SKM-1 (cell line): ENCODE data around the gene ERN1.

Experiments
- DNase-seq: peaks from one replicate; lab custom pipeline; 2025; ENCODE audit not compliant: unreplicated experiment; lab: John Stamatoyannopoulos, UW

ERN1 gene

DNA sequence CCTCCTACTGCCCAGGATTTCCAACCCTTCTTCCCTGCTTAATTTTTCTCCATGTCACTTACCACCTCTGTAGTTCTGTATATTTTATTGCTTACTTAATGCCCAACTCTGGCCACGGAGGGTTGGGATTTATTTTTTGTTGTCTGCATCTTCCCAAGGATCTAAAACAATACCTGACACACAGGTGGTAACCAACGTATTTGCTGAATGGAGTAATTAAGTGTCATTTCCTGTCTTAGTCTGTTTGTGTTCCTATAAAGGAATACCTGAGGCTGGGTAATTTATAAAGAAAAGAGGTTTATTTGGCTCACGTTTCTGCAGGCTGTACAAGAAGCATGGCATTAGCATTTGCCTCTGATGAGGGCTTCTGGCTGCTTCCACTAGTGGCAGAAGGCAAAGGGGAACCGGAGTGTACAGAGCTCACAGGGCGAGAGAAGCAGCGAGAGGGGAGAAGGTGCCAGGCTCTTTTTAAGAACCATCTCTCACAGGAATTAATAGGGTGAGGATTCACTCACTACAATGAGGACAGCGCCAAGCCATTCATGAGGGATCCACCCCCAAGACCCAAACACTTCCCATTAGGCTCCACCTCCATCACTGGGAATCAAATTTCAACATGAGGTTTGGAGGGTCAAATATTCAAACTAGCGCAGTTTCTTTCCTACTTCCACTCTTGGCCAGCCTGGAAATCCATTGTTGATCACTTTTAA, 44.8 kb downstream of the ERN1 start:
- no peak for DNase-seq

DNA sequence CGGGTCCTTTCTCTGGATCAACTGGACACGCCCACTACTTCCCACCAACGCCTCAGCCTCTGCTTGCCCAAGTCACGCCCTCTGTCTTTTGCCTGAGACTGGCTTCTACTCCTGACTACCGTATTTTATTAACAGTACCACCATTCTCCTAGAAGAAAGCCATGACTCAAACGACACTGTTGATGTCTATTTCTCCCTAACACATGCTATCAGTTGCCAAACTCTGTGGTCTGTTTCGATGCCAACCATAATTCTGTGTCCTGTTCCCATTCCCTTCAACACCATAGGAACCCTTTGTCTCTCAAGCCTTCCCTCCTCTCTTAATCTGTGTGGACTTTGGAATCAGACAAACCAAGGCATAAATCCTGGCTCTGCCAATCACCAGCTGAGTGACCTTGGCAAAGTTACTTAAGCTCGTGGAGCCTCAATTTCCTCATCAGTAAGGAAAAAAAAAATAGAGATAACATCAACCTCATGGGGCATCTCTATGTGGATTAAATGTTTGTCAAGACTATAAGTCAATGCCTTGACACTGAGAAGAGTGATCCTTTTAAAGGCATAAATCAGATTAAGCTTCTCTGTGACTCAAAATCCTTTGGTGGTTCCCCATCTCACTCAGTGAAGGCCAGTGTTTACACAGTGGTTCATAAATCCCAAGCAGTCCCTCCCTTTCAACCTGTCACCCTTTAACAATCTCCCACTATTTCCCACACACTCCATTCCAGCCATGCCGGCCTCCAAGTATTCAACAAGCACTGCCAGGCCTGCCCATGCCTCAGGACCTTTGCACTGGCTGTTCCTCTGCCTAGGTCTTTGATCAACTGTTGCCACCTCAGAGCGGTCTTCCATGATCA, 45.6 kb downstream of the ERN1 start:
- DNase-seq: no peak

DNA sequence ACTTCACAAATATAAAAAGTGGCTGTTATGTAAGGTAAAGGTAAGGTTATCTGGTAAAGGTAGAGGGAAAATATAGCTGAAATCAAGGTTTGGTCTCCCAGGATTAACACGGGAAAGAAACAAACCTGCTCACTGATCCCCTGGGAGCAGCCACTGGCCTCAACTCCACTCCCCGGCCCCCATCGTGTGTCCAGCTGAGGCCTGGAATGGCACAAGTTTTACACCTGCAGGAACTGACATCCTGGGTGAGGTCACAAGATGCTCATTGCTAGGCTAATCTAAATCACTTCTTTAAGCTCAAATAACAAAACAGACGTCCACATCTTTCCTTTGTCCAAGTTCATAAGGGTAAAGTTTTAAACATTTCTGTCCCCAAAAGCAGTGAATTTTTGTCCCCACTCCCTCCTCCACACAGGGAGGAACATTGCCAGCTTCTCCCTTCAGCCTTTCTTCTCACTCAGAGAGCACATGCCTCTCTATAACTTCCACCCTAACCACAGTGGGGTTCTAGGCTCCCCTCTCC, 46.3 kb downstream of the ERN1 start:
- DNase-seq: no peak

DNA sequence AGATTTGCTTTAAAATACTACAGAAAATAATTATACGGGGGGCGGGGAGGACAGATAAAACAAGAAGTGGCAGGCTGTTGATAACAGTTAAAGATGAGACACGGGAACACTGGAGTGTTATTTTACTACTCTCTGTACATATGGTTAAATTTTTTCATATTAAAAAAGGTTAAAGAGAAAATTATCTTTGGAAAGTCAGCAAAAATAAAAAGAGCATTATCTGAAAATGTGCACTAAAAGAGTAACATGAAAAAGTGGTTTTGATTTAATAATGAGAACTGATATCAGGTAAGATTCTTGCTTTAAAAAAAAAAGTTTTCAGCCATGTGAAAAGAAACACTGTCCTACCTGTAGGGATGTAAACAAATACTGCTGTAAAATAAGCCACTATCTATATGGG, 46.9 kb downstream of the ERN1 start:
- no peak for DNase-seq

DNA sequence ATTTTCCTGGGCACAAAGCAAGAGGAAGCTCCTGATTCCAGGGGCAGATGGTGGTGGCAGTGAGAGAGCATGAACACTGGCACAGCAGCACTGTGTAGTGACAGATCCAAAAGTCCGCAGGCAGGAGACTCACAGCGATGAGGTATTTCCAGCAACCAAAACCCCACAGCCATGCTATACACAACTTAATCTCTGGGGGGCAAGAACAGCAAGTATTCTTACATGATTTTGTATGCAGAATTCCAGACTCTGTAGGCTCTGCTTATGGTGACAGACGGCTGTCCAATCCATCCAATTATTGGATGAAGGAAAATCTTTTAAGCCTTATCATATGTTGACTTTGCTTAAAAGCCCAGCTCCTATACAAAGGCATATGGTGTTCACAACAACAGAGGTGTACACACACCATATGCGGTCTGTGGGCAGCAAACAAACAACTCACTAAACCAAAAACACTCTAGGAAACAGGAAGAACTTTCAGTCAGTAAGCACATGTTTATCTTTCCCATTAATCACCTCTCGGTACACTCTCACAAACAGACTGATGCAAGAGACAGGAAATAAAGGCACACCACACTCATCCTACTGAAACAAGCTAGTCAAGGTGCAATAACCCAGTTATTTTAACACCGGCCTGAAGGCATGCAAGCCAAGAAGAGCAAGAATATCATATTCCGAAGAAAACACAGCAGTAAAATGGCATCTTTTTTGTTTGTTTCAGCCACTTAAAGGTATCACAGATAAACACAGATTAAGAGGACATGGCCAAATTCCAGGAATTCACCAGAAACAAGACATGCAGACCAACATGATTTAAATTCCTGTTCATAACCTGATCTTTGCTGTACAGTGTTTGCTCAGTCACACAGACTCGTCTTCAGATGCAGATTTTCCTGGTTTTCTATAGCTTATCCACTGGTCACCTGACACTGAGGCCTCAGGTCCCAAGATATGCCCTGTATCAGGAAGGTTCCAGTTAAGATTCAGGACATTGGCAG, 47.8 kb downstream of the ERN1 start:
- DNase-seq: no peak

DNA sequence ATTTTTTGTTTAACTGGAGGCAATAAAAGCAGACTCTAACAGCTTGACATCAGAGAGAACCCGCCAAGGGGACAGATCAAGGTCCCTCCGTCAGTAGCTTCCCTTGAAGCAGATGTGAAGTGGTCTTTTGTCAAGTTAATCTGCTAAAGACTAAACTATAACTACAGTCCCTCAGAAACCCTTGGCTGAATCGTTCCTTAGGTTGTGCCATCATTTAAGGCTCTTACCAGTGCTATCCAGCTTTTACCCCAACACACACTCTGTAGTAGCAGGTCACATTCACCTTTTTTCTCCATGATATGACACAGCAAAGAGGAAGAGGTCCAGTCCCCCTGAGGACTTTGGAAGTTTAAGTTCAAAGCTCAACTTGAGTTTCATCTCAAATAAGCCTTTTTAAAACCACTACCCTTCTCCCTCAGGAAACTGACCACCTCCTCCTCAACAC, 49.7 kb downstream of the ERN1 start:
- DNase-seq: no peak

DNA sequence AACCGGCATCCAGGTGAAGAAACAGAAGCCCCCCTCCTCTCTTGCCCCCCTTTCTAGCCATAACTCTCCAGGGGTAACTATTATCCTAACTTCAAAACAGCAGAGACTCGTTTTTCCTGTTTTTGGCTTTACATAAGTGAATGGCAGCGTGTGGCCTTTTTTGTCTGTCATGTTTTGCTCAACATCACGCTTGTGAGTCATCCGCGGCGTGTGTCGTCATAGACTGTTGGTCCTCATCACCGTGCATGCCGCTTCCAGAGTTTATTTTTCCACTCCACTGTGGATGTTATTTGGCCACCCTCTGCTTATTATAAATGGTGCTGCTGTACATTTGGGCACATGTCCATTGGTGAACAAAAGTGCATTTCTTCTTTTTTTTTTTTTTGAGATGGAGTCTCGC, 52.6 kb downstream of the ERN1 start:
- no peak for DNase-seq

DNA sequence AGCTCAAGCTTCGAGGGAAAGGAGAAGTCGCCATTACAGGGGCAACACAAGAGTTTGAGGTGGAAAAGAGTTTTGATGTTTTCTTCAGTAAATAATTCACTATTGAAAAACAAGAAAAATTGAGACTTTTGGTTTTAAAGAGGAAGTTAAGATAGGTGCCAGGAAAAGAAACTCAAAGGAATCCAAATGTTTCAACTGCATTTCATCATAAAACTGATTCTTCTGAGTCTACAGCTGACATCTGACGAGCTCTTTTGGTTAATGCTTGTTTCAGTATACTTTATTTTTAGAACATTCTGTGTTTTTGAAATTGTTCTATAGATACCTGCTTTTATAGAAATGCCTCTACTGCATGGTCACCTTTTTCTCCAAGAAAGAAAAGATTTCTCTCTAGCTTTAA, 54.0 kb downstream of the ERN1 start:
- no peak for DNase-seq

DNA sequence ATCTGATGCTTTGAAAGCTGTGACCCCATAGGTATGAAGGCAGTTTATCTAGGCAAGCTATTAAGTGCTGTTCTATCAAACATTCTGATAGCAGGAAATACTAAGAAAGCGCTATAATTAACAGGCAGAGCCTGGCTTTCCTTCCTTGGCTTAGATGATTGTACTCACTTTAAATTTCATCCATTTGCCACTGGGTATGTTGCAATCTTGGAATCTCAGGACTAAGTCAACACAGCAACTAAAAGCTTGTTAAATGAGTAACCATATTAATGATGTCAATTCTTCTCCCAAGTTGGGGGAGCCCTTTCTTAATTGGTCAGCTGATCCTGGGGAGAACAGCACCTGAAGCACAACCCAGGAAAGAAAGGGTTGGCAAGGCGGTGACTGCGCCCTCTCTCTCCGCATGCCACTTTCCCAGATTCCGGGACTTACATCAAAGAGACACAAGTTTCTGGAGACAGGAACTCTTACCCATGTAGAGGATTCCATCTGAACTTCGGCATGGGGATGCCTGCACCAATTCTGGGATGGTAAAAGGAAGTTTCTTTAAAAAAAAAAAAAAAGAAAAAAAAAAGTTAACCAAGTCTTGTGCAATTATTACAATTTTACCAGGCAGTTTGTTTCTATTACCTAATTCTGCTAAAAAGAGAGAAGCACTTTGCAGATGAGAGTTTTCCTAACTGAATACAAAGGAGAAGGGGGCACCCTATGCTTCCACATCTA, 55.1 kb downstream of the ERN1 start:
- DNase-seq: peak; percentile 27

DNA sequence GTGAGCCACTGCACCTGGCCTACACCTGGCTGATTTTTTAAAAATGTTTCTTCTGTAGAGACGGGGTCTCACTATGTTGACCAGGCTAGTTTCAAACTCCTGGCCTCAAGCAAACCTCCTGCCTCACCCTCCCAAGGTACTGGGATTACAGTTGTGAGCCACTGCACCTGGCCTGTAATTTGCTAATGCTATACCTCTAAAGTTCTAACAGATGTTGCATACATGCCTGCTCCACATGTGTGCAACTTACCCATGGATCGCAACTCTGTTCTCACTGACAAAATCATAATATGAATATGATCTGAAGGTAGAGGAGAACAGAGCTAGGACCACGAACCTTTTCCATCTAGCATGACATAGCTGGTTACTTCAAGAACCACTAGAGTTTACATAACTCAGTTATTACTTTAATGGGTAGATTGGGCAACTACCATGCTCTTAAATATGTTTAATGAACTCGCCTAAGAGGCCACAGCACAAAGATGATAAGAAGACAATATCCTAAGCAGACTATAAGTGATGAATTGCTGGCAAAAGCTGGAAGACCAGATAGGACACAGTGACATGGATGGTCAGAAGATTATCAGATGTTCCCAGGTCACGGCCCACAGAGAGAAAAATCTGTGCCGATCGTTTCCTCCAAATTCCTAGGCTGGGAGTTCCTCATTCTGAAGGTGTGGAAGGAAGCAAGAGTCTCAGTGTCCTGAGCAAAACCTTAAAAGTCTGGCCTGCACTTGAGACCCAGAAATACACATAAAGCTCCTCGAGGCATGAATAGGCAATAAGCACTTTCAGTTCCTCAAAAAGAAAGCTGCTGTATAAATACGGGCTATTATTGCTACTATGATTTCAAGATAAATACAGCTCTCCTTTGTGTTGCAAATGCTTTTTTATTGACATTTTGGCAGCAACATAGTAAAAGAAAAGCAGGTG, 55.9 kb downstream of the ERN1 start:
- DNase-seq: peak; percentile 75

DNA sequence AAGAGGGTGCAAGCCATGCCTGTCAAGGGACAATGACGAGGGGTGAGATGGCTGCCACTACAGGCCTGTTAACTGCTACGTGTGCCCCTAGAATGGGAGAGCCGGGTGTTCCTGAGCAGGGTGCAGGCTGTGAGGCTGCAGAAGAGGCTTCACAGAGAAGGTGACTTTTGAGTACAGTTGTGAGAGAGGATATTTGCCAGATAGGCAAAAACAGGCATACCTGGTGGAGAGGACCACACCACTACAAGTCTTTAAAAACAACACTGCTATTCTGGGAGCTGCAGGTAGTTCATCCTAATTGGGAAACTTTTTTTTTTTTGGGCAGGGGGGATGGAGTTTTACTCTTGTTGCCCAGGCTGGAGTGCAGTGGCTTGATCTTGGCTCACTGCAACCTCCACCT, 58.8 kb downstream of the ERN1 start:
- no peak for DNase-seq

DNA sequence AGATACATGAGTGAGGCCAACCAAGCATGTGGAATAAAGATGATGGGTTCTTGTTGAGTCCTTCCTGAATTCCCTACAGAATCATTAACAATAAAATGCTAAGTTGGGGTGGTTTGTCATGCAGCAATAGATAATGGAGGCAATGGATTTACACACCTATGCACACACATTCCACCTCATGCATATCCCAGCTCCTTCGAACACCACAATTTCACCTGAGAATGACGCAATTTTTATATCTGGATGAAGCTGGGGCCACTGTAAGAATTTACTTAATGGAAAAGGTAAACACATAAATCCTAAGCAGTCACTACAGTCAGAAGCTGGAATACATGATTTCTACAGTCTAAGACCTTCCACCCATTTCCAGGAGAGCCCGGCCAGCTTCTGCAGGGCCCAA, 59.7 kb downstream of the ERN1 start:
- DNase-seq: no peak

DNA sequence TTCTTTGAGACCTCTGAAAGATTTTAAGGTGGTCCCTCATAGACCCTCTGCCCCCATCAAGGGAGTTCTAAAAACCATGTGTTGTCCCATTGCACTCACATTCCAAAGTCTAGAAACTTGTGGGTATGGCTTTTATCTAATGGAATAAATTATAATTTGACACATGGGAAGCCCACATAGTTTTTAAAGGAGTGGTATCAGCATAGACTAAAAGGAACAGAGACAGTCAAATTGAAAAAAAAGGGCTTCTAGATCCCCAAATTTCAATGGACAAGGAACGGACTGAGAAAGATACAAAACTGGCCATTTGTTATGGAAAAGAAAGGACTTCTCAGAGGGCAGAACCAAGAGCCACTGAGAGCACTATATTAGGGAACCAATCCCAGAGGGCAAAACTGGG, 60.8 kb downstream of the ERN1 start:
- no peak for DNase-seq

DNA sequence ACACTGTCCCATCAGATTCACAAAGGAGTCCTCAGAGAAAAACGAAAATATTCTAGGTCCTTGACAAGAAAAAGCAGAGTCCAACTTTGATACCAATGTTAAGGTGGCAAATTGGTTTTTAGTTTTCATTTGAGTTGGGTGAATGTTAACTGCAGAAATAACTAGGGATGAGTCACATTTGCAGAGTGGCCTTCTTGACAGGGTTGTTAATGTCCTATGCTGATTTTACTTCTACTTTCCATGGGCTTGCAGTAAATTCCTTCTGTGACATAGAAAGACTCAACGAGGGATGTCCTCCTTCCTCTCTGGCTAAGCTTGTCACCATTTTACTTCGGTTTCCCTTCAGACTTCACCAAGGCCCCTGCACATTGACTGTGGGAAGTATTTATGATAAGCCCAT, 62.3 kb downstream of the ERN1 start:
- DNase-seq: no peak

DNA sequence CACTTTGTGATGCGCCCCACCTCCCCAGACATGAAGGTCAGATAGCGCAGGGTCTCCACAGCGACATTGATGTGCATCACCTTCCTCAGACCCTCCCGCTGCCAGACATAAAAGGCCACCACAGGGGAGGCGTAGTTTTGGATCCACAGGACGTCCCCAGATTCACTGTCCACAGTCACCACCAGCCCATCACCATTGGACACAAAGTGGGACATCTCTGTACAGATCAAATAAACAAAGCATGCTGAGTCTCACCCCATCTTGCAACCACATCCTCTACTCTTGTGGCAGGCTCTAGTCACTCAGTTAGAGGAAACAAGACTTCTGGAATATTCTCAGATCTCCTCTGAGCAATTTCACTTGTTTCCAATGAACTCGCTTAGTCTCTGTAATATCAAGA, 63.2 kb downstream of the ERN1 start:
- no peak for DNase-seq

DNA sequence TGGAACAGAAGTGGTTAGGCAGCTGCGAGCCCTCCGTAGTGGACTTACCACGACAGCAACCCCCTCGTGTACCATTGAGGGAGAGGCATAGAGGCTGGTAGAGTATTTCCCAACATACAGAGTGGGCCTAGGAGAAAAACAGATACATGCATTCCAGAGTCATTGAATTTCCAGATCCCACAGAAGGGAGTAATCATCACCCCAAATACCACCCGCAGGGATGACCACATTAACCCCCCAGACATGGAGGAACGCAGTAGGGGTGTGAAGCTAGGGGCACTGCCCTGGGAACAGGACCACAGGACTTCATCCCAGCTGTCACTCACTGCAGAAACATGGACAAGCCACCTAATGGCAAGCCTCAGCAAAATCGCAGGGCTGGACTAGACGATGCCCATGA, 64.8 kb downstream of the ERN1 start:
- DNase-seq: no peak

DNA sequence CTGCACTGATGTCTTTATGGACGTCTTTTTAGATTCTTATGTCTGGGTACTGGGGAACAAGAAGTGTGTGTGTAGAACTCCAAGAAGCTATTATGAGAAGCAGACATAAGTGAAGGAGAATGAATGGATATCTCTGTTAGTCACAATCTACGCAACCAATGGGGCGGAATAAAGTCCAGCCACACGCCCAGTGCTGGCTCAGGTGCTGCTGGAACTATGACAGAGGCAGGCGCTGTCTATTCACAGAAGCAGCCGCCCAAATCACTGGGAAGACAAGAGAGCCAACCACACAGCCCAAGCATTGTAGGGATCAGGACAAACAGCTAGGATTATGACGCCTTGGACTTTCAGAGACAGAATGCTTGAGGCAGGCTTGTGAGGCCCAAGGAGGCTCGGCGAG, 65.6 kb downstream of the ERN1 start:
- DNase-seq: no peak

DNA sequence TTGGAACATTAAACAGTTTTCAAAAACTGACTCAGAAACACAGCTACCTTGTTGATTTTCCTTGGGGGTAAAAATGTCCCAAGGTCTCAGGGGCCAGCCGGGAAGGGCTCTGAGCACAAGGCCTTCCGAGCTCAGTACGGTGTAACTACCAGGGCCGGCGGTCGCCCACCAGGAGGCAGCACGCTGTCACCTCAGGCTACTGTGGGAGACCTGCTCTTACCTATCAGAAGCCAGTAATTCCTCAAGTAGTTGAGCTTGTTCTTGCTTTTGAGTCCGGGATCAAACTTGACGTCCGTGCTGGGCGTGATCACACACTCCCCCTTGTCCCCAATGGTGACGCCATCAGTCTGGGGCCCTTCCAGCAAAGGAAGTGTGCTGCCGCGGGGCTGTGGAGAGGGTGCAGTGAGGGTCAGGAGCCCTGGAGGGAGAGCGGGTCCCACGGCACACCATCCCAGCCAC, 66.1 kb downstream of the ERN1 start:
- no peak for DNase-seq

DNA sequence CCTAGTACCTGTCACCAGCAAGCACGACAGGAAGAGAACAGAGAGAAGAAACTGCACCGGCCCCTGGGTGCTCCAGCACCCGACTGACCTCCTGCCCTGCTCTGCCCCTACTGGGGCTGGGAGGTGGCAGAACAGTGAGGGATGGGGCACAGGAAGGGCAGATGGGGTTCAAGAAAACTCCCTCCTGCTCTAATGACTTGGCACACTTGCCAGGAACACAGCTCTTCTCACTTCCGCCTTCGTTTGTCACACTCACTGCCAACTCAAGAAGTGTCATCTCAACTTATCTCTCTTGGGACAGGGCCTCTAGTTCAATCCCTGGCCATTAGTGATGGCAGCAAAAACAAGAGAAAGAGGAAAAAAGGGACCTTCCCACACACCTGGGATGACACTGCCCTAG, 66.9 kb downstream of the ERN1 start:
- DNase-seq: no peak
